HEK293 (cell line): ENCODE data around the gene ORMDL1.

Experiments
- CTCF ChIP-seq: fragments of 450-650 bp; formaldehyde crosslinking; IDR thresholded peaks from 2 replicates; pipeline ENCODE4 v1.5.1; 2016; ENCODE audit warnings: missing biosample characterization, missing genetic modification characterization
- ZNF76 ChIP-seq: fragments of 450-650 bp; formaldehyde crosslinking; IDR thresholded peaks from 2 replicates; pipeline ENCODE4; 2016; ENCODE audit warnings: low read depth, missing biosample characterization, missing genetic modification characterization, borderline replicate concordance

- TF ChIP-seq ZNF76 (tag by site-specific recombination) (no peak), CTCF (tag by site-specific recombination) (no peak)
Measured at GRCh38 chr2:189783451-189783926, 650 bp downstream of the ORMDL1 start.
